Measurements from ENCODE around the gene ADGRE2.

Gene ADGRE2

DNA sequence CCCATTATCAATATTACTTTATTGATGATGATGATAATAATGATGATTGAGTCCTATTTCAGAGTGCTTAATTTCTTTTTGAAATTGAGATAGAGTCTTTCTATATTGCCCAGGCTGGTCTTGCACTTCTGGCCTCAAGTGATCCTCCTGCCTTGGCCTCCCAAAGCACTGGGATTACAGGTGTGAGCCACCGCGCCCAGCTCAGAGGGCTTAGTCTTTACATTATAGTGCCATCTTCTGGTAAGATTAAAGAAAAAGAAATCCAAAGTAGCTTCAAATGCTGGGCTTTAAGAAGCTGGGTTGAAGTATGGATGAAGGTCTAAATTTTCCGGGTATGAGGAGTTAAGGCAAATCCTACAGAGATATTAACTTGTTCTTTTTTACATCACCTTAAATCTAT, 91.9 kb downstream of the ADGRE2 start:
- intact Hi-C loops (cut with DNase I), result loop anchor here (1.0 kb wide), 1 partner anchor 112 kb away; no protein-coding TSS in a partner anchor
- no peak for DNase-seq

- no peak for DNase-seq
- intact Hi-C loops (cut with DNase I), result no loop called here
These were observed 94.9 kb downstream of the ADGRE2 start for GRCh38 chr19:14683439-14683838.
